22Rv1 (cell line): ENCODE measurements around the gene NF1.
A peak's percentile ranks its signal among the peaks of the same experiment; 100 is the strongest.
"Not testable (repeated sequence)": the region's sequence is repeated elsewhere in the genome, so short reads cannot be mapped to it uniquely, and the experiment has no call there.

ENCODE experiments used
- H3K27ac ChIP-seq: fragments of 450-650 bp; 2 replicates; pipeline ENCODE4 v1.5.1; 2017
- CTCF ChIP-seq: fragments of 450-650 bp; IDR thresholded peaks from 2 replicates; pipeline ENCODE4 v1.5.1; 2017; ENCODE audit warnings: mild to moderate bottlenecking
- ZFX ChIP-seq: fragments of 450-650 bp; IDR thresholded peaks from 2 replicates; pipeline ENCODE4 v1.6.1; 2017; ENCODE audit warnings: antibody characterized with exemption, borderline replicate concordance

The NF1 gene

GRCh38 chr17:31079731-31080130 lies 15.0 kb upstream of the NF1 start:
- no peak overlapping the region for H3K27ac ChIP-seq
- no peak for TF ChIP-seq ZFX
- TF ChIP-seq CTCF, result no peak

- TF ChIP-seq CTCF, result no peak
- no peak for TF ChIP-seq ZFX
- H3K27ac ChIP-seq, result no peak overlapping the region
Observed at GRCh38 chr17:31085563-31085962, 9.2 kb upstream of the NF1 start.

- TF ChIP-seq CTCF (no peak), ZFX (no peak)
- H3K27ac ChIP-seq, result no peak overlapping the region
Observed at GRCh38 chr17:31089471-31089870, 5.3 kb upstream of the NF1 start.

GRCh38 chr17:31090650-31091049 lies 4.1 kb upstream of the NF1 start:
- not testable (repeated sequence) for H3K27ac ChIP-seq

GRCh38 chr17:31092475-31093064 lies 2.2 kb upstream of the NF1 start:
- no peak for TF ChIP-seq CTCF
- no peak for TF ChIP-seq ZFX
- H3K27ac ChIP-seq, result no peak overlapping the region

- H3K27ac ChIP-seq, result peak overlapping the region; percentile 71
- no peak for TF ChIP-seq ZFX
- TF ChIP-seq CTCF, result no peak
Observed at GRCh38 chr17:31093866-31094599, 744 bp upstream of the NF1 start.

GRCh38 chr17:31095236-31096105 lies 694 bp downstream of the NF1 start:
- H3K27ac ChIP-seq, result peak overlapping the region; percentile 71
- TF ChIP-seq ZFX, result no peak
- TF ChIP-seq CTCF, result no peak
